ENCODE results near the gene BEX3.
"Not testable (repeated sequence)": the region's sequence is repeated elsewhere in the genome, so short reads cannot be mapped to it uniquely, and the experiment has no call there.

Gene BEX3
- 0.61 to 8.9 (median 3.4) reads per million in 4 experiments for total RNA-seq

DNA sequence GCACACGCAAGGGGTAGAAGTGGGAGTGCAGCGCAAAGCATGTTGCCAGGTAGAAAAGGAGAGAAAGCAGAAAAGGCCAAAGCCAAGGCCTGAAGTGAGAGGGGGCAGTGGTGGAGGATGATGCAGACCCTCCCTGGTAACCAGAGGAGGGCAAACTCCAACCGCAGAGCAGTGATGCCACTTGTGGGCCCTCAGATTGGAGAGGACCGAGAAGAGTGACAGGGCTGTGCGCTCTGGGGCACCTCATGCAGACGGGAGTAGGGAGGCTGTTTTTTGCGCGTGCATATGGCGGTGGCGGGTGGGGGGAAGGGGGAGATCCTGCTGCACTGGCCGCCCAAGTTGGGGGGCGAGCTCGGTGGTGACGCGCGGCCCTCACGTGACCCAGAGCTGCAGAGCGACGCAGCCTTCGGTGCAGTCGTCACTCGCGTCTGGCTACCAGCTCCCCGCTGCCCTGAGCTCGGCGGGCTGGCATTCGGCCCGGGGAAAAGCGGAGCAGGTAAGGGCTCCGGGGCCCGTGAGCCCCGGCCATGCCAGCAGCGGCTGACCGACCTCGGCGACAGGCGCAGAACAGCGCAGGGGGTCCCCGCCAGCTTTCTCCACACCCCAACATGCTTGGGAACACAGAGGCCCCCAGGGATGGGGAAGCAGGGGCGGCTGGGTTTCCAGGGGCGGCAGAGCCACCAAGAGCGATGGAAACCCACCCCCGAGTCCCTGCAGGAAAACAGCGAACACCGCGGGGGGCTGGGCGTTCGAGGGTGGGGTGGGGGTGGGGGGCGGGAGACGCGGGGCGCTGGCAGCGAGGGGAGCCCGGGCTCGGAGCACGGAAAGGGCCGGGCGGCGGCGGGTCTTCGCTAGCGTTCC, at the start of gene BEX3:
Gene BEX3 (plus strand): TSS at position 421 of the 861 bp plus-strand sequence. CDS start 984 bp downstream, outside the sequence.
- peak; percentile 17 for DNase-seq

DNA sequence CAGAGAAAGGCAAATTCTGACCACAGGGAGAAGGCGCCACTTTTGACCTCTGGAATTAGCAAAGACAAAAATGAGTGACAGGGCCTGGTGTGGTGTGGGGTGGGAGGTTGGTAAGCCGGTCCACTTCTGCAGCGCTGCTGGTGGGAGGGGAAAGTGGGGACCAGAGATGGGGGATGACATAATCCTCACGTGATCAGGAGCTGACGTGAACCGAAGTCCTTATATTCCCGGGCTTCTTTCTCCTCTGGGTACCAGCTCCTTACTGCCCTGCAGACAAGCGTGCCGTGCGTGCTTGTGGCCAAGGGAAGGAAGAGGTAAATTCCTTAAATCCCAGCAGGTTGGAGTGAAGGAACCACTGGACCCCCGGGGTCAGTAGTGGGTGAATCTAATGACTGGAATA, 46.3 kb upstream of the BEX3 start, which contains the start of gene TCEAL7:
Gene TCEAL7 (plus strand): TSS at position 249 of the 400 bp plus-strand sequence. CDS start 1,165 bp downstream, outside the sequence.
- DNase-seq = no peak

DNA sequence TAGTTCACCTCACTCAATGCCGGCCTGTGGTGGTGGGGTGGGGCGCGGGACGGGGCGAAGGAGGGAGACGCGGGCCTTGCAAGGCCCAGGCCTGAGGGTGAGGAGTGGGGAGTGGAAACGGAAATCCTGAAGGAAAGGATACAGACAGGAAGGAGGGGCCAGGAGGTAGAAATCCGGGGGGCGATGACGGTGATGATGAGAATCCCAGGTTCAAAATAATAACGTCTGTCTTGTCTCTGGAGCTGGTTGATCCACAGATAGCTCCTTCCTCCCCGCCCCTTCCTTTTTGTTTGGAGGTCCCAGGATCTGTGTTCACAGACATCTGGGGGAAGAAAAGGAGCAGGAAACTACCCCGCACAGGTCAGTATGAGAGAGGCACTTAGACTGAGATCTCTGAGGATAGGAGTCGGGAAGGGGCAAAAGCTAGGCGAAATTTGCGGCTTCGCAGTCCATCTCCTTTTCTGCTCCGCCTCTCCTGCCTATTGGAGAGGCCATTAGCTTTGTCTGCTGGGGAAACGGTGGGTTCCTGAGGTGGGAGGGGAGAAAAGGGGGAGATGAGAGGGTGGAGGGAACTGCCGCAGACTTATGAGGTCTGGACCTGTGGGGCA, 45.6 kb upstream of the BEX3 start:
- no peak for DNase-seq

DNA sequence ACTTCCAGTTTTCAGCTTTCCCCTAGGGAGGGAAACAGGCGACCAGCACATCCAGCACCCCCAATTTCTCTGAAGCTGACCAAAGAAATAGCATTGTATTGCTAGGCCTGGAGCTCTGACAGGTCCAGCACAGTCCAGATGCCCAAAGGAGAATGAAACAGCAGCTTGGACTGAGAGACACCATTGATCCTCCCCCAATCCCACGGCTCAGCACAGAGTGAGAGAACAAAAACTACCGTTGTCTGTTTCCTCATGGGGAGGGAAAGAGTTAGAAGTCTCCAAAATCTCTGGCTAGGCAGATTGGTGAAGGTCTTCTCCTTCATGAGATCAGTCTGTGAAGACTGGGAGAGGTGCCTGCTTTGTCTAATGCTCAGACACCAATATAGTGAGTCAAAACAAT, 37.7 kb upstream of the BEX3 start:
- DNase-seq = no peak

DNA sequence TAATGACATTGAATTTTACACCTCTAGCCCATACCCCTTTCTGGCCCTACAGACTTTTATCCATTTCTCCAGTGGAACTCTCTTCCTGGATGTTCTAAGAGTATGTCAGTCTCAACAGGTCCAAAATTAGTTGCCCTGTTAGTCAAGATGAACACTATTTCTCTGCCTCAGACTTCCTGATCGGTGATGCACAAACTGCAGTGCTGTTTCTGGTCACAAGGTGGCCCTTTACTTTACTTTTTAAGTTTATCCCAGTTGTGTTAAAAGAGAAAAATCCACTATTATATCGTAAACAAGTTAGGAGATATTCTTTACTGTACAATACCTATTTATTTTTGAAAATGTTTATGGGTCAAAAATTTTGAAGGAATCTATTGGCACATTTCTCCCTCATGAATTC, 33.2 kb upstream of the BEX3 start:
- DNase-seq = peak; percentile 2

DNA sequence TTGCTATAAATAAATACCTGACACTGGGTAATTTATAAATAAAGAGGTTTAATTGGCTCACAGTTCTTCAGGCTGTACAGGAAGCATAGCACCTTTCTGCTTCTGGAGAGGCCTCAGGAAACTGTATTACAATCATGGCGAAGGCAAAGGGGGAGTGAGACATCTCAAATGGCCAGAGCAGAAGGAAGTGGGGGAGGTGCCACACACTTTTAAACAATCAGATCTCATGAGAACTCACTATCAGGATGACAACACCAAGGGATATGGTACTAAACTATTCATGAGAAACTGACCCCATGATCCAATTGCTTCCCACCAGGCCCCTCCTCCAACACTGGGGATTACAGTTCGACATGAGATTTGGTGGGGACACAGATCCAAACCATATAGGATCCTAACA, 31.7 kb upstream of the BEX3 start:
- no peak for DNase-seq

DNA sequence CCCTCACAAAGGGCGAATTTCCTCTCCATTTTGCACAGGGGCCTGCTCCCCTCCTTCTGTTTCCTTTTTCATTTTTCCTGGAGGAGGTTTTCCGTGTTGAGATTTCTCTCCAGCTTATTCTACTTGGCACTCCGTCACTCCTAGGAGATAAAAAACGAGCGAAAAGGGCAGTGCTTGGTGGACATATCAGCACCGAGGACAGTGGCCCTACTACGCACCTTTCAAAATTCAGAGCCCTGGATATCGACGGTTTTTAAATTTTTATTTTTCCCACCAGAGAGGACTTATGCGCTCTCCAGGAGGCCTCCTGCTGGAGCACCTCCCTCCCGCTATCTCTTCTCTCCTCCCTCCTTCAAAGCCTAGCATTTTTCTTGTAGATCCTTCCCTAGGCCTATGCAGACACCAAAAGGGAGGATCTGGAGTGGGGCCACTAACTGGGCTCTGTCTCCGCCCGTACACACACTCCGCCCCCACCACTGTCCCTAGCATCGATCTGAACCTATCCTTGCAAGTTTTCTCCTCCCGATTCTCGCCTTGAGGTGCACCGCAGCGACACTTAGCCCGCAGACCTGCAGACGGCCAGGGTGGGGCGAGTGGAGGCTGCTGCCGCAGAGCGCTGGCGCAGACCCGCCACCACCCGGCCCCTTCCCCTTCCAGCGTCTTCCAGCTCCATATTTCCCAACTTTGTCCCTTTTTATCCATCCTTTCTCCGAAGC, 28.5 kb upstream of the BEX3 start:
- DNase-seq = no peak

DNA sequence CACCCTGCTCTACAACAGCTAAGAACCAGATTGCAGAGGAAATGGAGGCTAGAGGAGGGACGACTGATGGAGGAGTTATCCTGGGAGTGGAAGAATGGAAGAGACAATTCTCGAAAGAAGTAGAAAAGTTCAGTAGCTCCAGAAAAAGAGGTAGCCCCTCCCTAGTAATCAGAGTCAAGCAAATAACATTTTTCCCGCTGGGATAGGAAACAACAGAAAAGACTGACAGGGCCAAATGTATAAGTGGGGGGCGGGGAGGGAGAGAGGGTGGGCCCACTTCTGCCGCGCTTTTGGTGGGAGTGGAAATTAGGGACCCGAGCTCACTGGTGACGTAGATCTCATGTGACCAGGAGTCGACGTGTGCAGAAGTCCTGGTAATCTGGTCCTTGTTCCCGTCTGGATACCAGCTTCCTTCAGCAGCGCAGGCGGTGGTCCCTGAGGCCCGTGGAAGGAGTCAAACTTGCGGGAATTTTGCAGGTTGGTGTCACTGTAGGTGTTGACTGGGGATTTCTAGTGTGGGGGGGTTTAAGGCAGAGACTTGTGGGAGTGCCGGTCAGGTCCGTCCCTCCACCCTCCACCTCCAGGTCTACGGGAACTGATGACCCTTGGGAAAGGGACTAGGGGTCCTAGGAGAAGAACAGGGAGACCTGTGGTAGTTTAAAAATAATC, 20.1 kb upstream of the BEX3 start, which contains the start of gene TCEAL9:
Gene TCEAL9 (plus strand): TSS at position 377 of the 669 bp plus-strand sequence. CDS start 1,179 bp downstream, outside the sequence.
- no peak for DNase-seq

DNA sequence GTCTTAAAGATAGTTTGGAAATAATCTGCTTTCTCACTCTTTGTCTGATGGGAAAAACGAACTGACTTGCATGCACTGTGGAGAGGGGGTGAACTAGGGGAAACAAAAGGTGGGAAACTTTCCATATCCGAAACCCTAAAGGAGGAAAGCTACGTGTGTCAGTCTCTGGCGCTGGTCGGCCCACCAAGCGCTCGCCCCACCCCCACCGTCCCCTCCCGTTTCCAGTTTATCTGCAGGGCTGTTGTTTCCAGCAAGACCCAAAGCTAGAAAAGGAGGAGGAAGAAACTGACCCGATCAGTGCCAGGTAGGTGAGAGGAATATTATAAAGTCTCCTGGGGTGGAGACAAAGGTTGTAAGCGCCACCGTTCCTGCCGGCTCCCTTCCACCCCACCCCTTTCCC, 19.5 kb upstream of the BEX3 start:
- no peak for DNase-seq

DNA sequence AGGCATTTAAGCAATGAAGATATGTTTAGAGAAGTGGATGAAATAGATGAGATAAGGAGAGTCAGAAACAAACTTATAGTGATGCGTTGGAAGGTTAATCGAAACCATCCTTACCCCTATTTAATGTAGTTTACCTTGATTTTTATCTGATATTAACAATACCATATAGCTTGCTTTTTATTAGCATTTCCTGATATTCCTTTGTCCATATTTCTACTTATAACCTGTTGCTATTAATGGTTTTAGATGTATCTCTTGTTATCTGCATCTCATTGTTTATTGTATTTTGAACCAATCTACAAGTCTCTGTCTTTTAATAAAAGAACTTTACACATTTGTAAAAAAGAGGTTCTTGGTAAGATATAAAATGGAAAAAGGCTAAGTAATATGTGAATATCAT, 18.5 kb upstream of the BEX3 start:
- DNase-seq = no peak

DNA sequence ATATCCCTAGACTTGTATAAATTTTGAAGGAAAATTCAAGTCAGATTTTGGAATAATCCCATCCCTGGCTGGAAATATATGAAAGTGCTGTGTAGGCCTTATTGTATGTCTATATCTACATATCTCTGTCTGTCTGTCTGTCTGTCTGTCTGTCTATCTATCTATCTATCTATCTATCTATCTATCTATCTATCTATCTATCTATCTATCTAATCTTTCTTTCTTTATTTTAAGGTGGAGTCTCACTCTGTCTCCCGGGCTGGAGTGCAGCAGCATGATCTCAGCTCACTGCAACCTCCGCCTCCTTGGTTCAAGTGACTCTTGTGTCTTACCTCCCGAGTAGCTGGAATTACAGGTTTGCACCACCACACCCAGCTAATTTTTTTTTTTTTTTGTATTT, 16.7 kb upstream of the BEX3 start:
- DNase-seq = not testable (repeated sequence)

DNA sequence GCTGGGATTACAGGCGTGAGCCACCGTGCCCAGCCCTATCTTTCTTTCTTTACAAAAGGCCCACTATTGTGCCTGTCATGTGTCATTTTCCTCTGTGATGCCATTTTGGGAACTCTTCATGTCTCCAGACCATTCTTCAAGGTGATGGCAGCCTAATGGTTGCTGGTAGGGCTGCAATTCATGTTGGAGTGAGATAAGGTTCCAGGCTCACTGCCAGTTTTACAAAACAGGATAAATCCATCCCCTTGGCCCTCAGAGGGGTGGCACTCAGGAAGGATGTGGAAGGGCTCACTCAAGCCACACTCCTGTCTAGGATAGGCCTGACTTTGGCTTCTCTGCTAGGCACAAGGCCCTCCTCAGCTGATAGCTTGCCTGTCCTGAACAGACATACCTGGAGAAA, 16.2 kb upstream of the BEX3 start:
- DNase-seq = no peak

DNA sequence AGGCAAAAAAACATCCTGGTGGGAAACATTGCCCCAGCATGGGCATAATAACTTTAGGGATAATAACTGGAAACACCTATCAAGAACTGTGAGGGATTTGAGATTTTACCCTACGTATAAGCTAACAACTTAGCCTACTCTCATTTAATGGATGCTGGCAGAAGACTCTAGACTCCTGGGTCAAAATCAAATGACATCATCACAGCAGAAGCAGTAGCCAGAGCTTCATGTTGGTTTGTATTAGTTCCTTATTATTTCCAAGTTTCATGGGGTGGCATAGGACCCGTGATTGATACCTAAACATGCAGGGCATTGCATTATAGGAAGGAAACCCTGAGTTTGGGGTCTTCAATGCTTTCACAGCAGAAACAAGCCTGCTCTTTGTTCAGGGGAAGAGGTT, 15.4 kb upstream of the BEX3 start:
- DNase-seq = no peak

DNA sequence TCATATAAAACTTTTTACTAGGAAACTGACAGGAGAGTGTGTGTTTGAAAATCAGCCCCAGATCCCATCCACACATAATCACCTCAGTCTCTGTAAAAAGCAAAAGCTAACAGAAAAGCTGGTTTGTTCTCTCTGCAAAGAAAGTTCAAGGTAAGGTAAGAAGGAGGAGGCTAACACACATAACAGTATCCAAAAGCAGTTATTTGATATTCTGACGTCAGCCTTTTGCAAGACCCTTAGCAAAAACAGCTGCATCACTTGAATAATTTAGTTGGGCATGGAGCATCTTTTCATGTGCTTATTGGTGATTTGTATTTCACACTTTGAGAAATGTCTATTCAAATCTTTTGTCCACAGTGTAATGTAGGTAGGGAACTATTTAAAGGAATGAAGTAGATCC, 14.5 kb upstream of the BEX3 start:
- DNase-seq = no peak

DNA sequence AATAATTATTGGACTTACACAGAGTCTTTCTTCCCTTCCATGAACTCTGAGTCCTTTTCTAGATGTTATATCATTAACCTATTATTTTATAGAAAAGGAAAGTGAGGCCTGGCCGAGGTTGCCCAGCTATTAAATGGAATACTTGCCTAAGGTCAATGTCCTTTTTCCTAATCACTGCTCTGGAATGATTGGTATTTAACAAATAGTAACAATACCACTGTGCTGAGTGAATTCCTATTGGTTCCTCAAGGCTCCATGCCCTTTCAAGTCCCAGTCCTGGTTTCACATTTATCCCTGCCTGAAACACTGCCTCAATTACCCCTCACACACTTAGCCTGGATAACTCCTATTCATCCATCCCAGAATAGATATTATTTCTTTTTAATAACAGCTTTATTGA, 13.9 kb upstream of the BEX3 start:
- no peak for DNase-seq

DNA sequence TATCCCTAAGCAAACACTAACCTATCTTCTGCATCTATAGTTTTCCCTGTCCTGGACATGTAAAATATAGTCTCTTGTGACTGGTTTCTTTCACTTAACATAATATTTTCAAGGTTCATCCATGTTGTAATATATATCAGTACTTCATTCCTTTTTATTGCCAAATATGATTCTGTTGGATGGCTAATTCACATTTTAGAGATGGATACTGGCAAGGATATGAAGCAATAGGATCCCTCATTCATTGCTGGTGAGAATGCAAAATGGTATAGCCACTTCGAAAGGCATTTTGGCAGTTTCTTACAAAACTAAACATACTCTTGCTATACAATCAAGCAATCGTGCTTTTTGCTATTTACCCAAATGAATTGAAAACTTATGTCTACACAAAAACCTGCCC, 13.3 kb upstream of the BEX3 start:
- DNase-seq = no peak

DNA sequence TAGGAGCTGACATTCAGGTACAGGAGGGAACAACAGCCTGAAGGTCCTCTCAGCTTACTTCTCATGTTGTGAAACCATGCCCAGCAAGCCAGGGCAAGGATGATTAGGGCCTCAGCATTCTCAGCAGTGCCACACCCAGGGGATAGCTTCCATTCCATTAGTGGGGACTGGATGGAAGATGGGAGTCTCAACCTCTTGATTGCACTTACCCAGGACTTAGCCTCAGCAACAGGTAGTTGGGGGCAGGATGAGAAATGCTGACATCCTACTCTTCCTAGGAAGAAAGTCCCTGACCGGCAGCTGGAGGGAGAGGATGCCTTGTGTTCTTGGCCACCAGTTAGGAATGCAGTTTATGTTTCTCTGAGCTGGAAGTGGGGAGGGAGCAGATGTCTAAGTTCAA, 8.8 kb upstream of the BEX3 start:
- no peak for DNase-seq

DNA sequence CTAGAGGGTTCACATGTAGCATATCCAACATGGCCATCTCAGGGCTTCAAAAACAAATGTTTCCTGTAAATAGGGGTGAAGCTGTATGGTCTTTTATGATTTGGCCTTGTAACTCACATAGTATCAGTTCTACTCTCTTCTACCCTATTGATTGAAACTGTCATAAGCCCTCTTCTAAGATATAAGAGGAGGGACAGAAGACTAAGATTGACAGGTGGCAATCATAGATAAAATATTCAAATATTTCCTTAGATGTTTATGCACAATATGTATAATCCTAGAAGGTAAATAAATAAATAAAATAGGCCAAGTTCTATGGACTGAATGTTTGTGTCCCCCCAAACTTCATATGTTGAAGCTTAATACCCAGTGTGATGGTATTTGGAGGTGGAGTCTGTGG, 6.9 kb upstream of the BEX3 start:
- DNase-seq = no peak

DNA sequence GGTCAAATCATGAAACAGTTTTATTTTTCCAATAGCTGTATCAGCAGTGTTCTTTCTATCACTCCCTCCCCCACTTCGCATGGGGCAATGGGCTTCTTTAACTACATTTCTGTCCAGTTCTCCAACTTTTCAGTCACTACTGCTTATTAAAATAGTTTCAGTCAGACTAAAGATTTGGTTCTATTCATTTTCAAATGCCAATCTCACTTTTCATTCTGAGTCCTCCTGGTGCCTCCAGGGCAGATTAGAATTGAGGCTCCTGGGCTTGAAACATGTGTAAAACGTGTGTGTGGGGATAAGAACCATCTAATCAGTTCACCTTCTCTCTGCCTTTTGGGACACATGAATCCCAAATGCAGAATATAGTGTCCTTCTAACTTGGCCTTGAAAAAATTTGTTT, 3.5 kb upstream of the BEX3 start:
- no peak for DNase-seq

DNA sequence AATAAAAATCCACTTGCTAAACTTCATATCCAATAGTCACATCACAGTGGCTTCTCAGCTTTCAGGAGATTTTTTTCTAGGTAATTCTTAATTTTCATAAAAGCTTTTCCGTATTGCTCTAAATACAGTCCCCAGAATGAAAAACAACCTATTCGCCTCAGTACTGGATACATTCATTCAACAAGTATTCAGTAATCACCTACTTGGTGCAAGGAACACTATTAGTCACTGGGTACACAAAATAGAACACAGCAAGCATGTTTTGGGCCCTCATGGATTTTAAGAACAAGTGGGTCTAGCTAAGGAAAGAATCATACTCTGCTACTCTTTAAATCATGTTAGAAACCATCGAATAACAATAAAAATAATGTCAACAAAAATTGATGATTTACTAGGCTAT, 2.8 kb upstream of the BEX3 start:
- DNase-seq = no peak

DNA sequence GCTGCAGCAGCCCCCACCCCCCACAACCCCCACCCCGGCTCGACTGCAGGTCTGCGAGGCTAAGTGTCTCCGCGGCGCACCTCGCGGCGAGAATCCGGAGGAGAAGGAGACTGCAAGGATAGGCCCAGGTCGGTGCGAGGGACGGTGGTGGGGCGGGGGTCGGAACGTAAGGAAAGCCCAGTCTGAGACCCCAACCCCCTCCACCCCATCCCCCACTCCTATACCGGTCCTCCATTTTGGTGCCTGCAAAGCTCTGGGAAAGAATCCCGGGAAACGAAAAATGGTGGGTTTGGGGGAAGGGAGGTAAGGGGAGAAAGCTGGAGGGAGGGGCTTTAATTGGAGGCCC, 614 bp downstream of the BEX3 start:
- no peak for DNase-seq

DNA sequence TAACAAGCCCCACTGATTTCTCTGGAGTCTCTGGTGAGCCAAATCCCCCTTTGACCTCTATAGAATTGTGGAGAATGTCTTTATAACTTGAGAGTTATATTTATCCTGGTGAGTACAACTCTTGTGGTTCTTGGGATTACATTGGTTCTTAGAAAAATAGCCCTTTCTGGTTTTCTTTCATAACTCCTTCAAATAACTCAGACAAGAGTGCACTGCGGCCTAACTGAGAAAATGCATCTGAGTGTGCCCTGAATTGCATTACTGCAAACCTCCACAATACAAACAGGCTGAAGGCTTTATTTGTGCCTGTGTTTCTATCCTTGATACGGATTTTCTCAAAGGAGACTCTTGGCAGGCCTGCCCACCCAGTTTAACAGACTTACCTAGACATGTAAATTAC, 2.7 kb downstream of the BEX3 start:
- no peak for DNase-seq

DNA sequence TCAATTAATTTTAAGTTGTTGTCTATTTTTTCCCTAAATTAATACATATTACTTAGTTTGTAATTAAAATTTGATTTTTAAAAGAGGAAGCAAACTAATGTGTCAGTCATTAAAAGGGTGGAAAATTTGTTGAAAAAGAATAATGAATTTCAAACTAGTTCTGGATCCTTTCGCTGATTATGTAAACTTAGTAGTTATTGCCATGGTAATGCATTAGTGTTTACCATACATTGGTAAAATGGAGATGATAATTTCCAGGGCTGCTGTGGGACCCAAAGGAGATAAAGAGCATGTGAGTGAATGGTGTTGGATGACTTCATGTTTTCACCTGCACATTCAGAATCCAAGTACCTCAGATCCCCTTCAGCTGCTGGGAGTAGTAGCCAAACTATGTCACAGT, 6.5 kb downstream of the BEX3 start:
- no peak for DNase-seq
